Activated CD8-positive, alpha-beta T cell treated with anti-CD3 and anti-CD28 coated beads for 36 hours (primary cell): ENCODE measurements around the gene RPS6KA5. TPM values are rescaled to one million over a fixed set of nuclear protein-coding genes. Genes with fewer than 3 reads are reported as not detected.
"Not testable (repeated sequence)": the region's sequence is repeated elsewhere in the genome, so short reads cannot be mapped to it uniquely, and the experiment has no call there.

ENCODE experiments used
- ATAC-seq: fragments of 200-7000 bp; cut with Tn5 transposase; one replicate; pipeline ENCODE4 v1.10.0; 2021; ENCODE audit warnings: mild to moderate bottlenecking, moderate library complexity
- CTCF ChIA-PET: fragments of 350-600 bp; sonication (Branson Sonifier 250); formaldehyde crosslinking; loops from one replicate; lab custom pipeline; 2021; ENCODE audit warnings: antibody characterized with exemption; lab: Charles Lee
- POLR2A ChIA-PET: fragments of 350-600 bp; sonication (Branson Sonifier 250); formaldehyde crosslinking; loops from one replicate; lab custom pipeline; 2021; ENCODE audit warnings: antibody characterized with exemption; lab: Charles Lee
- DNase-seq: peaks from one replicate; pipeline ENCODE4 v3.0.0-alpha.2; 2020
- H3K27ac Mint-ChIP-seq: one replicate; pipeline ENCODE4 v1.8.0; 2021; ENCODE audit warnings: mild to moderate bottlenecking, mixed read lengths
- H3K27me3 Mint-ChIP-seq: one replicate; pipeline ENCODE4 v1.8.0; 2021; ENCODE audit warnings: mixed read lengths
- H3K36me3 Mint-ChIP-seq: one replicate; pipeline ENCODE4 v1.8.0; 2021; ENCODE audit warnings: low read depth, mixed read lengths
- H3K4me1 Mint-ChIP-seq: one replicate; pipeline ENCODE4 v1.8.0; 2021; ENCODE audit warnings: low read depth, mixed read lengths
- H3K4me3 Mint-ChIP-seq: one replicate; pipeline ENCODE4 v1.8.0; 2021; ENCODE audit warnings: mild to moderate bottlenecking, moderate library complexity, mixed read lengths
- H3K9me3 Mint-ChIP-seq: one replicate; pipeline ENCODE4 v1.8.0; 2021; ENCODE audit warnings: mixed read lengths
- CTCF ChIP-seq: fragments of 200-600 bp; IDR thresholded peaks from one replicate; pipeline ENCODE4 v1.8.0; 2022; ENCODE audit warnings: antibody characterized with exemption, mild to moderate bottlenecking
- intact Hi-C: fragments of 100-400 bp; cut with micrococcal nuclease; formaldehyde crosslinking; loops from one replicate; pipeline ENCODE4 v1.10.0; 2022
- total RNA-seq, 2 experiments: library from RNA; stranded (reverse); gene quantifications; one replicate each; pipeline ENCODE4 v1.2.3, GENCODE V29; 2021

The RPS6KA5 gene
- total RNA-seq, 2 experiments from 2014 or later: 12.8 to 12.9 TPM

GRCh38 chr14:91098591-91098990 lies 38.1 kb upstream of the RPS6KA5 start:
- H3K36me3 Mint-ChIP-seq: no peaks in the 10 kb centered on the region
- TF ChIP-seq CTCF: no peak
- H3K4me3 Mint-ChIP-seq: no peak overlapping the region
- peaks cover 4% of the 10 kb centered on the region for H3K4me1 Mint-ChIP-seq
- no peak overlapping the region for H3K27ac Mint-ChIP-seq
- DNase-seq: no peak
- ChIA-PET POLR2A (interaction anchor here (0.6 kb wide), 1 partner anchor 269 kb away, joined by 3 read pairs; no protein-coding TSS in a partner anchor), CTCF (interaction anchor here (0.9 to 2.2 kb wide), 4 partner anchors 11 to 75 kb away, joined by 3 to 6 read pairs (median 4); no protein-coding TSS in a partner anchor)
- H3K27me3 Mint-ChIP-seq: no peaks in the 10 kb centered on the region
- intact Hi-C loops: no loop called here
- no peaks in the 10 kb centered on the region for H3K9me3 Mint-ChIP-seq
- ATAC-seq: no peak

GRCh38 chr14:91097657-91098056 lies 37.2 kb upstream of the RPS6KA5 start:
- CTCF ChIA-PET: interaction anchor here (1.1 to 2.2 kb wide), 4 partner anchors 10 to 195 kb away, joined by 3 to 6 read pairs (median 4); no protein-coding TSS in a partner anchor
- H3K4me1 Mint-ChIP-seq, H3K4me3 Mint-ChIP-seq, H3K27ac Mint-ChIP-seq, H3K9me3 Mint-ChIP-seq, H3K36me3 Mint-ChIP-seq, ATAC-seq, intact Hi-C loops, DNase-seq, H3K27me3 Mint-ChIP-seq: not testable (repeated sequence)
- POLR2A ChIA-PET: interaction anchor here (0.7 kb wide), 1 partner anchor 17 kb away, joined by 6 read pairs; no protein-coding TSS in a partner anchor

GRCh38 chr14:91095178-91095577 lies 34.7 kb upstream of the RPS6KA5 start:
- no peak for TF ChIP-seq CTCF
- H3K27me3 Mint-ChIP-seq: no peaks in the 10 kb centered on the region
- no peaks in the 10 kb centered on the region for H3K36me3 Mint-ChIP-seq
- intact Hi-C loops: no loop called here
- no peaks in the 10 kb centered on the region for H3K9me3 Mint-ChIP-seq
- no peak for DNase-seq
- H3K4me1 Mint-ChIP-seq: peaks cover 2% of the 10 kb centered on the region
- CTCF ChIA-PET: no interaction called here
- no peak overlapping the region for H3K4me3 Mint-ChIP-seq
- ATAC-seq: no peak
- no peak overlapping the region for H3K27ac Mint-ChIP-seq
- POLR2A ChIA-PET: interaction anchor here (0.6 kb wide), 1 partner anchor 11 kb away, joined by 3 read pairs; no protein-coding TSS in a partner anchor

DNA sequence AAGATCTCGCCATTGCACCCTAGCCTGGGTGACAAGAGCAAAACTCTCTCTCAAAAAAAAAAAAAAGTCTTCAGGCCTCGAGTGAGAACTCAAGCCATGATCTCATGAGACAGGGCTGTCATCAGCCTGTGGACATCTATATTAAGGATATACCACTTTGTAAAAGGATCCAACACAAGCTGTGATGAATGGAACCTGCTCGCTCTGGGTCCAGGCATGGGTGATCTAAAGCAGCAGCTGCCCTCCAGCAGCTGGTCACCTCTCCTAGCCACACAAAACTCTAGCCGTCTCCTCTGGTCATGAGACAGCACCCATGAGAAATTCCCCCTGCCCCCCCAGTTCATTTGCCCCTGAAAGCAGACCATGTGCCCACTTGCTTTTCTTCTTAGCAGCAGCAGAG lies 34.3 kb upstream of the RPS6KA5 start:
- Mint-ChIP-seq H3K27ac (no peak overlapping the region), H3K36me3 (no peaks in the 10 kb centered on the region), H3K27me3 (no peaks in the 10 kb centered on the region), H3K9me3 (no peaks in the 10 kb centered on the region), H3K4me1 (no peaks in the 10 kb centered on the region), H3K4me3 (no peak overlapping the region)
- no peak for DNase-seq
- intact Hi-C loops: no loop called here
- no peak for TF ChIP-seq CTCF
- ChIA-PET POLR2A (interaction anchor here (0.6 kb wide), 1 partner anchor 12 kb away, joined by 3 read pairs; no protein-coding TSS in a partner anchor), CTCF (no interaction called here)
- ATAC-seq: no peak

DNA sequence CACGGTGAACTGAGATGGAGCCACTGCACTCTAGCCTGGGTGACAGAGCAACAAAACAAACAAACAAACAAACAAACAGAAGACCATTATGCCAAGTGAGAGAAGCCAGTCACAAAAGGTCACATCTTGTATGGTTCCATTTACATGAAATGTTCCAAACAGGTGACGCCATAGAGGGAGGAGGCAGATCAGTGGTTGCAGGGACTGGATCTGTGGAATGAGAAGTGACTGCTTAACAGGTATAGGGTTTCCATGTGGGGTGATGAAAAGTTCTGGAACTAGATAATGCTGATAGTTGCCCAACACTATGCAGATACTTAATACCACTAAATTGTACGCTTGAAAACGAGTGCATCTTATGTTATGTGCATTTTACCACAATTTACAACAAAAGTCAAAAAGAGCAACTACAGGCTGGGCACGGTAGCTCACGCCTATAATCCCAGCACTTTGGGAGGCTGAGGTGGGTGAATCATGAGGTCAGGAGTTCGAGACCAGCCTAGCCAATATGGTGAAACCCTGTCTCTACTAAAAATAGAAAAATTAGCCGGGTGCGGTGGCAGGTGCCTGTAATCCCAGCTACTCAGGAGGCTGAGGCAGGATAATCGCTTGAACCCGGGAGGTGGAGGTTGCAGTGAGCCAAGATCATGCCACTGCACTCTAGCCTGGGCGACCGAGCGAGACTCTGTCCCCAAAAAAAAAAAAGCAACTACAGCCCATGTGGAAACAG lies 33.5 kb upstream of the RPS6KA5 start:
- H3K4me3 Mint-ChIP-seq, H3K36me3 Mint-ChIP-seq, CTCF ChIA-PET, H3K27me3 Mint-ChIP-seq, intact Hi-C loops, H3K4me1 Mint-ChIP-seq, DNase-seq, H3K9me3 Mint-ChIP-seq, POLR2A ChIA-PET, ATAC-seq, H3K27ac Mint-ChIP-seq: not testable (repeated sequence)

GRCh38 chr14:91092073-91092472 lies 31.6 kb upstream of the RPS6KA5 start:
- TF ChIP-seq CTCF: no peak
- intact Hi-C loops: no loop called here
- no peak for DNase-seq
- H3K27ac Mint-ChIP-seq: no peak overlapping the region
- H3K4me3 Mint-ChIP-seq: no peak overlapping the region
- H3K27me3 Mint-ChIP-seq: no peaks in the 10 kb centered on the region
- ATAC-seq: no peak
- H3K4me1 Mint-ChIP-seq: peaks cover 7% of the 10 kb centered on the region
- ChIA-PET CTCF (no interaction called here), POLR2A (no interaction called here)
- H3K9me3 Mint-ChIP-seq: no peaks in the 10 kb centered on the region
- no peaks in the 10 kb centered on the region for H3K36me3 Mint-ChIP-seq
